GM18951 (cell line): ENCODE data around the gene WDR62.
"Not testable (repeated sequence)": the region's sequence is repeated elsewhere in the genome, so short reads cannot be mapped to it uniquely, and the experiment has no call there.

Experiments
- POLR2A ChIP-seq: IDR thresholded peaks from 4 replicates; pipeline ENCODE4 v1.6.1; 2011; ENCODE audit warnings: mild to moderate bottlenecking; ENCODE audit not compliant: insufficient read length, insufficient read depth; ENCODE audit errors: extremely low read depth
- in situ Hi-C: fragments of 300-500 bp; cut with MboI; formaldehyde crosslinking; loops from one replicate; pipeline ENCODE4 v1.12.0; 2022; ENCODE audit warnings: low sequenced_read_pairs, mixed read lengths, inconsistent platforms; ENCODE audit not compliant: unreplicated experiment

The WDR62 gene

GRCh38 chr19:36026091-36026876, 28.4 kb upstream of the WDR62 start:
- no peak for TF ChIP-seq POLR2A
- in situ Hi-C loops, result no loop called here

DNA sequence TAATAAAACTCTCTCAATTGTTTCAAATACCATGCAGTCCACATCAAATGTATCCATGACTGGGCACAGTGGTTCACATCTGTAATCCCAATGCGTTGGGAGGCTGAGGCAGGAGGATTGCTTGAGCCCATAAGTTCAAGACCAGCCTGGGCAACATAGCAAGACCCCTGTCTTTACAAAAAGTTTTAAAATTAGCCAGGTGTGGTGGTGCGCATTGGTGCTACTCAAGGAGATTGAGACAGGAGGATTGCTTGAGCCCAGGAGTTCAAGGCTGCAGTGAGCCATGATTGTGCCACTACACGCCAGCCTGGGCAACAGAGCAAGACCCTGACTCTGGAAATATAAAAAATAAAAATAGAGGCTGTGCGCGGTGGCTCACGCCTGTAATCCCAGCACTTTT, 27.0 kb upstream of the WDR62 start:
- in situ Hi-C loops, result no loop called here
- no peak for TF ChIP-seq POLR2A

GRCh38 chr19:36028313-36029041, 26.2 kb upstream of the WDR62 start:
- no peak for TF ChIP-seq POLR2A
- in situ Hi-C loops, result no loop called here

GRCh38 chr19:36030264-36031148, 24.2 kb upstream of the WDR62 start:
- no peak for TF ChIP-seq POLR2A
- in situ Hi-C loops, result no loop called here

DNA sequence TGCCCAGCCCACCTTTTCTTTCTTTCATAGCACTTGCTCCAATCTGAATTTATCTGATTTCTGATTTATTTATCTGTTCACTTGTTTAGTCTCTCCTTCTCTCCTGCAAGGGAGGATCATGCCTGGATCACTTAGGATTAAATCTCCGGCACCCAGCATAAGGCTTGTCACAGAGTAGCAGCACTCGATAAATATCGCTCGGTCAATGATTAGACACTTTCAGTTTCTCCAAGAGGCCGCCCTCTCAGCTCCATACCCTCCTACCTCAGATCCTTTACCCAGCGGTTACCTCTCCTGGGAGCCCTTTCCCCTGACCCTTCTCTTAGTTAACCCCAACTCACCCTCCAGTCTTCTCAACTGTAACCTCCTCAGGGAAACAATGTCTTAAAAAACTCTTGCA, 23.4 kb upstream of the WDR62 start:
- TF ChIP-seq POLR2A, result no peak
- in situ Hi-C loops, result no loop called here

DNA sequence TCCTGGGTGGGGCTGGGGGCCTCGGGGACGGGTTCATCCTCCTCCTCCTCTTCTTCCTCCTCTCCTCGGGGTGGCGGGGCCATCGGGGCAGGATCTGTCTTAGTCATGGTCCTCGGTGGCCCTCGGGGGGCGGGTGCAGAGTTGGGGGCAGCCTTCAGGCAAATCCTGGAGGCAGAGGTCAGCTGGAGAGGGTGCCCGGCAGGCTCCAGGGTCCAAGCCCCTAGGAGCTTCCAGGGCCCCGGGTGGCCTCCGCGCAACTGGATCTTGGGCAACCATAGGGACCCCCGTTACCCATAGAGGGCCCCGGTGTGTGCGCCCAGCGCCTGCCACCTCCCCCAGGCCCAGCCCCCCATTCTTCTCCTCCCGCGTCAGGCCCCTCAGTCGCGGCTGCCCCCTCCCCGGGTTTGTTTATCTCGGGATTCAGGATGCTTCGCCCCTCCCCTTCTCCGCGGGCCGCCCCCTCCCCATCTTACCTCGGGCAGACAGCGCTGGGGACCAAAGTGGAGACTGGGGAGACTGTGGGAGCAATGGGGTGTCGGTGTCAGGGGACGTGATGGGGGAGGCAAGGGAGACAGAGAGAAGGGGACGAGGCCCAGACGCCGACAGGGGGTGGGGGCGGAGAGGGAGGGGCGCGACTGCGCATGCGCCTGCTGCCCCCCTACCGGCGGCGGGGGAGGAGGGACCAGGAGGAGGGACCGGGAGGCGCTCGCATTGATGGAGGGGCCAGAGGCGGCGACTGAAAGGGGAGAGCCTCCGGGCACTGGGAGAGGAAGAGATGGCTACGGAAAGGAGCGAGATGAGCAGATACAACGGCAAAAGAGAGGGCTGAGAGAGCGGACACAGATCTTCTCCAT, 22.2 kb upstream of the WDR62 start, which contains the start of gene CLIP3:
Gene CLIP3, minus strand, starts transcription at position 623 of the 854 bp plus-strand sequence. Its CDS starts 516 bp downstream, at position 107.
- in situ Hi-C loops, result no loop called here
- no peak for TF ChIP-seq POLR2A

DNA sequence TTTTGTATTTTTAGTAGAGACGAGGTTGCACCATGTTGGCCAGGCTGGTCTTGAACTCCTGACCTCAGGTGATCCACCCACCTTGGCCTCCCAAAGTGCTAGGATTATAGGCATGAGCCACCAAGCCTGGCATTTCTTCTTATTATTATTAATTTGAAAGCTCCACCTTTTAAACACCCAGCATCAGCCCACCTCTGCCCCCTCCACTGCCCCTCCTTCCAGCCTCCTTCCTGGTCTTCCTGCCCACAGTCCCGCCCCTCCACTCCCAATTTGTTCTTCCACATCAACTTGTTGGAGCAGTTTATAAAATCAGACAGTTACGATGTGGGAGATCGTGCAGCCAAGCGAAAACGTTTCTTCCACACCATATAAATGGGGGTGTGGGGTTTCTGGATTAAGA, 14.2 kb upstream of the WDR62 start:
- in situ Hi-C loops, result no loop called here
- no peak for TF ChIP-seq POLR2A

DNA sequence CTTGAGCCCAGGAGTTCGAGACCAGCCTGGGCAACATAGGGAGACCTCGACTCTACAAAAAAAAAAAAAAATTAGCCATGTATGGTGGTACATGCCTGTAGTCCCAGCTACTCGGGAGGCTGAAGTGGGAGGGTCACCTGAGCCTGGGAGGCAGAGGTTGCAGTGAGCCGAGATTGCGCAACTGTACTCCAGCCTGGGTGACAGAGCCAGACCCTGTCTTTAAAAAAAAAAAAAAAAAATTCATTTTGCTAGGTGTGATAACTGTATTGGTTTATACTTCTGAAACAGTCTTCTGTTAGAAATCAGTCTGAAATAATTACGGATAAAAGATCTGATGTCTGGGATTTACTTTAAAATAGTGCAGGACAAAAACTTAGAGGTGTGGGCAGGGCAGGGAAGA, 13.6 kb upstream of the WDR62 start:
- in situ Hi-C loops, result not testable (repeated sequence)

- in situ Hi-C loops, result no loop called here
- TF ChIP-seq POLR2A, result no peak
Observed at GRCh38 chr19:36041831-36042230, 12.9 kb upstream of the WDR62 start.

DNA sequence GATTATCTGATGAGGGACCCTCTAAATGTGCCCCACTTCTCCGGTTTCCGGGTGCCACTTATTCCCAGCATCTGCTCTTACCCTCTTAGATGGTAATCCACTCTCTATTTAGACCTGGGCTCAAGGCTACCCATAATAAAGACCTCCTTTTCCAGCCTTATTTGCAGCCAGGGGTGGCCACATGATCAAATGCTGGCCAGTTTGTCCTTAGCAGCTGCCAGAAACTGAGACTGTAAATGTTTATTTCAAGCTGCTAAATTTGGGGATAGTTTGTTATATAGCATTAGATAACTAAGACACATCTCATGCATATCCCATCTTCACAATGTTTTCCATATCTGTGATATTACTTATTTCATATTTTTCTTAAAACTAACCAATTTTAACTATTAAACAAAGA, 10.7 kb upstream of the WDR62 start:
- in situ Hi-C loops, result no loop called here
- TF ChIP-seq POLR2A, result no peak

- no peak for TF ChIP-seq POLR2A
- in situ Hi-C loops, result no loop called here
Observed at GRCh38 chr19:36046443-36047050, 8.2 kb upstream of the WDR62 start.

GRCh38 chr19:36047835-36048234, 6.9 kb upstream of the WDR62 start:
- in situ Hi-C loops, result no loop called here
- no peak for TF ChIP-seq POLR2A
